HG02981 (cell line): ENCODE data around the gene TACO1.

Source experiments
- ATAC-seq: cut with Tn5 transposase; IDR thresholded peaks from one replicate; pipeline ENCODE4 v1.9.1; 2021; ENCODE audit warnings: mild to moderate bottlenecking, moderate library complexity; ENCODE audit not compliant: unreplicated experiment

TACO1 gene

DNA sequence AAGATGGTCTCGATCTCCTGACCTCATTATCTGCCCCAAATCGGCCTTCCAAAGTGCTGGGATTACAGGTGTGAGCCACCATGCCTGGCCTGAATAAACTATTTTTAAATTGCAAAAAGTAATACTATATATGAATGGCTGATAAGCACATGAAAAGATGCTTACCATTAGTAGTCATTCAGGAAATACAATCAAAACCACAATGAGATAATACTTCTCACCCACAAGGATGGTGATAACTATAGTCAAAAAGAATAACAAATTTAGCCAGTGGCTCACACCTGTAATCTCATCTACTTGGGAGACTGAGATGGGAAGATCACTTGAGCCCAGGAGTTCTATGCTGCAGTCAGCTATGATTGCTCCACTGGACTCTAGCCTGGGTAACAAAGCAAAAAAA, 2.4 kb upstream of the TACO1 start:
- no peak for ATAC-seq

DNA sequence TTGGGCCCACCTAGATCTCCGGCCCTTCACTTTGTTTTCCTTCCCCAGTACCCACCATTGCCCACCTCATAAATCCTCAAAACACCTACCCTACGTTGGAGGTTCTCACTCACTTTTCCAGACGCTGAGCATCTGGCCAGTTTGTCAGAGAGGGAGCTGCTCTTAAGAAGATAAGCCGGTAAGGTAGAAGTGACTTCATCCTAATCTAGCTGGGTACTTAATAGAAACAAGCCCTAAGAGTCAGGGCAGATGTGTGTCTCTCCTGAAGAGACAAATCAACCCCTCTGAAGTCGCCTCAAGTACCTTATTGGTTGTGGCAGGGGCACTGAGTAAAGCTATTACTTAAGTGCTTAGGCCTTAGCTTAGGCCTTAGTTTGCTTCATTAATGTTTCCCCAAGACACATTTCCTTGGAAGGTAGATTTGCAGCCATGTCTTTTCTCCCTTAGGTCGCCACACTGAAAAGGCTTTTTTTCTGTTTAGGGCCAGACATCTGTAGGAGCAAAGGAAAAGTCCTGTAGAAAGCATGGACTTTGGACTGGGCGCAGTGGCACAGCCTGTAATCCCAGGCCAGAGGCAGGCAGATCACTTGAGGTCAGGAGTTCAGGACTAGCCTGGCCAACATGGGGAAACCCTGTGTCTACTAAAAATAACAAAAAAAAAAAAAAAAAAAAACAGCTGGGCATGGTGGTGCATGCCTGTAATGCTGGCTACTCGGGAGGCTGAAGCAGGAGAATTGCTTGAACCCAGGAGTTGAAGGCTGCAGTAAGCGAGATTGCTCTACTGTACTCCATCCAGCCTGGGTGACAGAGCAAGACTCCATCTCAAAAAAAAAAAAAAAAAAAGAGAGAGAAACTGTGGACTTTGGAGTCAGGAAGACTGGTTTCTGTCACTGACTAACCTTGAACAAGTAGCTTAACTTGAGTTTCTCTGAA, 1.0 kb downstream of the TACO1 start:
- ATAC-seq, result no peak

DNA sequence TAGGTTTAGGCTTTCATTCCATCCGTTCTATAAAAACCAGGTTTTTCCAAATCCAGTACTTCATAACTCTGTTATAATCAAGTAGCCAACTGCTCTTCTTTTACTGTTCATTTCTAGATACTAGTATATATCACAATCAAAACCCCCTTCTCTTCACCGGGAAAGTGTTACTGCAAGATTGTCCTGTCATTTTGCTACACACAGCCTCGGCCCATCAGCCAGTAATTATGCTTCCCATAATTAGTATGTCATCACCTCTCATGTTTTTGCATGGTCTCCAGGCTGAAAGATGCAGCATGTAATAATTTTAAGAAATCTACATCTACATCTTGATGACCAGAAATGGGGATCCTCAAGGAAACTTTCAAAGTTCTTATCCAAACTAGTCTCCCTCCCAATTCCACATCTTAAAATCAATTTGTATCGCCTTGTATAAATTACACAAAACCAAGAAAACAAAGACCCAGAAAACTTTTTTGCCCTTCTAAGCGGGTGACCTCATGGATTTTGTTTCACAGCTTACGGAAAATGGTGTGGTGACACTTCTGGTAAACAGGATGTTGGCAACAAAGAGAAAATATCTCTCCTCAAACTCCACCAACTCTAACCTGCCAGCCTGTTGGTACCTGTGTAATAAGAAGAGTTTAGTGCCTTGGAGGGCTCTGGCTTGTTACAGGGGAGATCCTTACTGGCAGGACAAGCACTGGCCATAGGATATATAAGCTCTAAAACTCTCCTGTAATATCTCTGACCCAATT, 9.3 kb downstream of the TACO1 start:
- ATAC-seq, result no peak

DNA sequence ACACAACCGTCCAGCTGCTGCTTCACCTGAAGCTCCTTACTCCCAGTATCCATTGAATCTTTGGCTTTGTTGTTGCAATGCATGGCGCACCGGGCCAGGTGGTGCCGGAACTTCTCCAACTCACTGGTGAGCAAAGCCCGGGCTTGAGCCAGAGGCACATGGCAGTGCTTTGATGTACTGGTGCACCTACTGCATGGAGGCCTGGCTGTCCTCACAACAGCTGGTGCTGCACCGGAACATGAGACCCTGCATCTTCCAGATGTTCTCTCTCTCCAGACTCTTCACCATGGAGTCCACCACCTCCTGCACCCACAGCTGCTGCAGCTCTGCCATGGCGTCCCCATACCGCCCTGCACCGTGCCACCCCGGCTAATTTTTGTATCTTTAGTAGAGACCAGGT, 10.2 kb downstream of the TACO1 start:
- ATAC-seq, result no peak

DNA sequence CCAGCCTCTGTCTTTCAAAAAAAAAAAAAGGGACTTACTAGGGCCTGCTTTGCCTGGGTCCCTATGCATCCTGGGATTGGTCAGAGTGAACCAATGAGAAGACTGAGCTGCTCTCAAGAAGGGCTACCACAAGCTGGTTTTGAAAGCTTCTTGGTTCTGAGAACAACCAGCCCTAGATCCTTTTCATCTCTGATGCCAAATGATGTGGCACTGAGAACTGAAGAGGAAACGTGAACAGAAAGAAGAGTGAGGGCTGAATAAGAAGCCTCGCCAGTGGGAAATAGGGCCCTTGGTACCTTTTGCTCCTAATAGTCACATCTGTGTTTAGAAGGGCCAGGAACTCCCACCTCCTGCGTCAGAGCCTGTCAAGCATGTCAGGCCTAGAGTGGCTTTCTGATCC, 10.7 kb downstream of the TACO1 start:
- ATAC-seq, result no peak

DNA sequence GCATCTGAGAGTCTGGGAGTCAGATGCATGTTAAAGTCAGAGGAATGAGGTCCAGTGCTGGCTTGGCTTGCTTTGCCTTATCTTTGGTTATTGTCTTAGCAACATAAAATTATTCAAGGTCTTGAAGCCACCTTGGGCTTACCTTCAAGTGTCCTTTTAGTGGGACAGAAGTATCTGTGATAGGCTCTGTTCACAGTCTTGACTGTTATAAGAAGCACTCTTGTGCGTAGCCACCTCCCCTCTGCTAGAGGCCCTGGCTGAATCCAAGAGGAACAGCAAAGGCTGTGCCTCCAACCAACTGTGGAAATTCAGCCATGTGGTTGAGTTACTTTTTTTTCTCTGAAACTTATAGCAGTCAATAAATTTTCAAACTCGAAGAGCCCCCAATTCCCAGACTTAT, 13.0 kb downstream of the TACO1 start:
- ATAC-seq, result no peak

- ATAC-seq, result no peak
Measured at GRCh38 chr17:63621229-63621683, 20.6 kb downstream of the TACO1 start.

DNA sequence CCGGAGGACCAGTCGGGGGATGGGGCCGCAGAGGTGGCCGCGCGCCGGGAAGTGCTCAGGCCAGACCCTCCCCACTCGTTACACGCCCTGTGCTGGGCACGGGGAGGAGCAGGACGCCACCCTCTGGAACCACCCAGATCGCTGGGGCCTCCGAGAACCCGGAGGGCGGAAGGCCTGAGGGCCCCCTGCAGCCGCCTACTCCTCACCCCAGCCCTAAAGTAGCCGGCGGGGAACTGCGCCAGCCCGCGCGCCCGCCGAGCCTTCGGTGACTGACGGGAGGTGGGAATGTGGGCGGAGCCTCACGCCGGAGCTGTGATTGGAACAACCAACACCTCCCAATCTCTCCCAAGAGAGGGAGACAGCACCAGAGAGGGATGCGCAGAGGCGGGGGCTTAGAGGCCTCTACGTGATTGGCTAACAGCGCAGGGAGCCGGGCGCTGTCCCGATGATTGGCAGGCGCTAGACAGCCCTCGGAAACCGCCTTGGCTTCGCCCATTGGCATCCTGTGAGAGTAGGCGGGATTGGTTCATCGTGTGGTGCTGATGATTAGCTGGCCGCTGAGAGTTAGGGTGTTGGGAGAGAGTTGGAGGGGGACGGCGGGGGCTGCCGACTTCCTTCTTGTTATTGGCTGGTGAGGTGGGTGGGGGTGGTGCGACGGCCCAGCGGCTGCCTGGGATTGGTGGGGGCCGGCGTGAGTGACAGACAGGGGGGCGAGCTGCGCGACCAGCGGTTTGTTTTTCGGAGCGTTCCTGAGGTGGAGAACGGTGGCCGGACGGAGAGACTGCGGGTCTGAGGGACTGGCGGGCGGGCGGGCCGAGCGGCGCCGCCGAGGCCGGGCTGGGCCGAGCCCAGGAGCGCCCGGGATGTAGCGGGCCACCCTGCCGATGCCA, 21.2 kb downstream of the TACO1 start, which contains the start of gene MAP3K3:
TSS of gene MAP3K3 (plus strand) at position 734 of the 890 bp plus-strand sequence. CDS start 343 bp downstream, outside the sequence.
- peak; percentile 89 for ATAC-seq

- peak; percentile 24 for ATAC-seq
Measured at GRCh38 chr17:63622574-63623390, 22.1 kb downstream of the TACO1 start.

DNA sequence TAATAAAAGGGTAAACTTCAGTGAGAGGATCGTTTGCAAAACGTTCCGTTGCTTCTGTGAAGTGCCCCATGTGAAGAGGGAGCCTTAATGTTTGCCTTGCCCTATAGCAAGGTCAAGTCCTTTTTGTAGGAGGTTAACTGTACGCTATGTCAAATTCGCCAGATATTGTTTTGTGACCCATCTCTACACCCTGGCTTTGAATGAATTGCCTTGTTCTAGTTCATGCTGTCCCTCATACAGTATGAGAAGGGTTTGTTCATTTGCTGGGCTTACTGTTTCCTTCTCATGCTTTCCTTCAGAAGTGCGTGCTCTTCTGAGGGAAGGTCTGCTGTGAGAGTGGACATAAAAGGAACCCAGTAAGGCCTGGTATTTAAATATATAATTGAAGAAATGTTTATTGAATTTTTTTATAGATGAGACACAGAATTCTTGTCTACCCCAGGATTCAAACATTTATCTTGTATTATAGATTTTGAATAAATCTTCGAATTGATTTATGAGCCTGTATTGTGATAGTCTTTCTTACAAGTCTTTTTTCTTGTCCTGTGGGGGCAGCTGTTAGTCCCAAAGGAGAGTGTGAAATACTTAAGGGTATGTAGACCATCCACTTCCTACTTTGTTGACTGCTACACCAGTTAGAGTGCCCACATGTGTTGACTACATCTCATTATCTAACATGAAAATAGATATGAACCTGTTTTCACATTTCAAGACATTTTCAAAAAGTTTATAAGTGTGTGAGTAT, 23.3 kb downstream of the TACO1 start:
- no peak for ATAC-seq

GRCh38 chr17:63624531-63624880, 23.8 kb downstream of the TACO1 start:
- no peak for ATAC-seq

DNA sequence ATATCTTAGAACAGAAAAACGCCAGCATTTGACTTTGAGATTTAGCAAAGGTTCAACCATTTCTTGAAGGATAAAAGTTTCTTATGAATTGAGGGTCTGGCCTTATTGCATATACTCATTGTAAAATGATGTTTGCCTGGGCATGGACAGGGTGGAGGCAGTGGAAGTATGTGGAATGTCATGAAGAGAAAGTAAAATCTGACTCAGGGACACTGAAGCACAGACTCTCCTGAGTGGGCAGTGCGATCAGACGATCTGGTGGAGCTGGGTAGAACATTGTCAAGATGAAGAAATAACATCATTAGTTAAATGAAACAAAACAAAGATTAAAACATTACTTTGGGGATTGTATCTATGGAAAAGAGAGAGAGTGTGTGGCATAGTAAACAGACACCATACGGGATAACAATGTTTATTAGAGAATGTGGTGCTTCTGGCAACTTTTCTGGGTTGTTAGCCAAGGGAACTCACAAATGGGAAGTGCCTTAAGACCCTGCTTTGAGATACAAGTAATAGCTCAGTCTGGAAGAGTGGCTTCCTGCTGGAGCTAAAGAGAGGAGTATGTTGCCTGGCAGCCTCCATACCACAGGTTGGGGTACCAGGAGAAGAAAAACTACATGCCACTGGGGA, 26.0 kb downstream of the TACO1 start:
- no peak for ATAC-seq

GRCh38 chr17:63629627-63630026, 28.9 kb downstream of the TACO1 start:
- no peak for ATAC-seq

DNA sequence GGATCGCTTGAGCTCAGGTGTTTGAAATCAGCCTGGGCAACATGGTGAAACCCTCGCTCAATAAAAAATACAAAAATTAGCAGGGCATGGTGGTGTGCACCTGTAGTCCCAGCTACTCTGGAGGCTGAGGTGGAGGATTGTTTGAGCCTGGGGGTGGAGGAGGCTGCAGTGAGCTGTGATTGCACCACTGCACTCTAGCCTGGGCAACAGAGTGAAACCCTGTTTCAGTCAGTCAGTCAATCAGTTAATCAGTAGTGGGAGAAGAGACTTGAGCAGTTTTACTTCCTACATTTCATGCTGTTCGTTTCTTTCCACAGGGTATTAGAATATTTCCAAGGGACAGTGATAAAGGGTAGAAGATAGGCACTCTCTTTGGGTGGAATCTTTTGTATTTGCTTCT, 30.4 kb downstream of the TACO1 start:
- ATAC-seq, result no peak

GRCh38 chr17:63631626-63632025, 30.9 kb downstream of the TACO1 start:
- no peak for ATAC-seq

DNA sequence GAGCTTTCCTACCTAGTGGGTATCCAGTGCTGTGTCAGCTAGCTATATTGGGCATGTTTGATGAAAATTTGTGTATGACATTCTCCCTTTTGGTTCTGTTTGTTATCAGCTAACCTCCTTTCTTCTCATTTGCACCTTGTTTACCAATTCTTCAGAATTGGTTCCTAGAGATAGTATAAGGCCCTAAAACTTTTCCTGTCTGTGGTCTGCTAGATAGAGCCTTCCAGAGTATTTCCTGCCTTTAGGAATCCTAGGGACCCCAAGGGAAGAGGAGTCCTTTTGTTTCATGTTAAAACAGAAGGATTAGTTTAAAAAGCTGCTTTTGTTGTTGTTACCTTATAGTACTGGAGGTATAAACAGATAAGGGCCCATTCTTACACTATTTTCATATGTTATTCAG, 33.0 kb downstream of the TACO1 start:
- ATAC-seq, result no peak

GRCh38 chr17:63634163-63634562, 33.5 kb downstream of the TACO1 start:
- no peak for ATAC-seq

DNA sequence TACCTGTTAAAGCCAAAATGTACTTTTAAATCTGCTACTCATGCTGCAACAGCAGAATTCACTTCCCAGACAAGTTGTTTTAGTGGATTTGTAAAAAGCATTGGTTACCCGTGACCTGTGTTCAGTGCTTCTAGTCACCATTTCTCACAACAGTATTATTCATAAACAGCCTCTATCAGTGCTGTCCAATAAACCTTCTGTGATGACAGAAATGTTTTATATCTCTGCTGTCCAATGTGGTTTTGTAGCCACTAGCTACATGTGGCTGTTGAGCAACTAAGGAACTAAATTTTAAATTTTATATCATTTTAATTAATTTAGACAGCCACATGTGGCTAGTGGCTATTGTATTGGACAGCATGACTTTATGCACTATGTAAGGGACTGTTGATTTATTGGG, 34.1 kb downstream of the TACO1 start:
- no peak for ATAC-seq

- no peak for ATAC-seq
Measured at GRCh38 chr17:63635290-63635689, 34.6 kb downstream of the TACO1 start.
